Measurements from ENCODE around the gene SUSD1. TPM values are rescaled to one million over a fixed set of nuclear protein-coding genes. Genes with fewer than 3 reads are reported as not detected.

The SUSD1 gene
- total RNA-seq, 1 experiment from 2014 or later, result 8.1 TPM

DNA sequence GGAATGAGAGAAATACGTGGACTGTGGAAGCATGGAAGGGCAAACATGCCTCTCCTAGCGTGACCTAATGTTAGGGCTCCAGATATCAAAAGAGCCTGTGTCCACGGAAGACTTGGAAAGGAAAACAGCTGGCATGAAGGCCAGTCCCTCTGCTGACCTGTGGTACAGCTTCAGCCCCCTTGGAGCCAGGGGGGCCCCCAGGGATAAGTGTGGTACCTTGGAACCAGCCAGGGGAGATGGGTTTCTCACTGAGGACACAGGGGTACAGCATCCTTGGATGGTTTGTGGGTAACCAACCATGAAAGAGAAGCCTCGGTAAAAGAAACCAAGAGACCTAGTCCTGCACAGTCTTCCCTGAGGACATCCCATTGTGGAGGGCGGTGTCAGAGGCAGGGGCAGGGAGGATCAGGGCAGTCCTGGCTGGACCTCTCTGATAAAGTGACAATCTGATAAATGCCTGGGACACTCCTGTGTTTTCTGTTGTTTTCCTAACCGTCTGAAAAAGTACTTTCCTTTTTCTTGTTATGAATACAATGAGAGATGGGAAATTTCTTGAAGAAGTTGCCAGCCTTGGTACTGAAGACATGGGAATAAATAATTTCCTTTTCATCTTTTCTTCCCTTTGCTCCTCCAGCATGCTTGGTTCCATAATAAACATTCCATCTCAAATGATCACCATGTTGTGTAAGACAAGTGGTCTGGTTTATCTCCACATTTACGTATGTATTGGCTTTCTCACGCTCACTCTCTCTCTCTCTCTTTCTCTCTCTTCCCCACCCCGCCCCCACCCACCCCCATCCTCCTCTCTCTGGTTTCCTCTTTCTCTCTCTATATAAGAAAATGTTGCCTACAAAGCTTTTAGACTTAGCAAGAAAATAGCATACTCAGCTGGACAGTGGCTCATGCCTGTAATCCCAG lies 102.1 kb downstream of the SUSD1 start:
- H4K5ac ChIP-seq (ENCODE audit: insufficient read length, low read depth, low read length), result no peak overlapping the region
- H3K36me3 Mint-ChIP-seq (ENCODE audit: insufficient read depth in 1 of 3, low read depth in 3 of 3), result no peaks in the 10 kb centered on the region; a peak in 1 of 7 replicates
- H3K4ac ChIP-seq (ENCODE audit: low read depth, low read length), result no peak overlapping the region
- no peak overlapping the region for H3K4me2 ChIP-seq (ENCODE audit: insufficient read depth, insufficient read length, low read length)
- H3K27ac Mint-ChIP-seq, result no peak overlapping the region
- no peak overlapping the region for H3K23ac ChIP-seq (ENCODE audit: insufficient read length, low read depth, low read length)
- H3K27me3 Mint-ChIP-seq (ENCODE audit: low read depth), result no peaks in the 10 kb centered on the region
- peaks cover 15 to 21% of the 10 kb centered on the region in 2 experiments for H3K4me1 Mint-ChIP-seq
- no peak overlapping the region for H3K18ac ChIP-seq (ENCODE audit: insufficient read length, low read depth, low read length)
- no peaks in the 10 kb centered on the region for H3K79me1 ChIP-seq (ENCODE audit: insufficient read depth, low read depth, low read length, poor library complexity, severe bottlenecking)
- TF ChIP-seq, protein P1, sequence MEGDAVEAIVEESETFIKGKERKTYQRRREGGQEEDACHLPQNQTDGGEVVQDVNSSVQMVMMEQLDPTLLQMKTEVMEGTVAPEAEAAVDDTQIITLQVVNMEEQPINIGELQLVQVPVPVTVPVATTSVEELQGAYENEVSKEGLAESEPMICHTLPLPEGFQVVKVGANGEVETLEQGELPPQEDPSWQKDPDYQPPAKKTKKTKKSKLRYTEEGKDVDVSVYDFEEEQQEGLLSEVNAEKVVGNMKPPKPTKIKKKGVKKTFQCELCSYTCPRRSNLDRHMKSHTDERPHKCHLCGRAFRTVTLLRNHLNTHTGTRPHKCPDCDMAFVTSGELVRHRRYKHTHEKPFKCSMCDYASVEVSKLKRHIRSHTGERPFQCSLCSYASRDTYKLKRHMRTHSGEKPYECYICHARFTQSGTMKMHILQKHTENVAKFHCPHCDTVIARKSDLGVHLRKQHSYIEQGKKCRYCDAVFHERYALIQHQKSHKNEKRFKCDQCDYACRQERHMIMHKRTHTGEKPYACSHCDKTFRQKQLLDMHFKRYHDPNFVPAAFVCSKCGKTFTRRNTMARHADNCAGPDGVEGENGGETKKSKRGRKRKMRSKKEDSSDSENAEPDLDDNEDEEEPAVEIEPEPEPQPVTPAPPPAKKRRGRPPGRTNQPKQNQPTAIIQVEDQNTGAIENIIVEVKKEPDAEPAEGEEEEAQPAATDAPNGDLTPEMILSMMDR (conservative IDR thresholded peaks at IDR 0.05), result no peak
- H3K9ac ChIP-seq (ENCODE audit: extremely low read depth, insufficient read length, low read length), result no peak overlapping the region
- no peak overlapping the region for H2BK120ac ChIP-seq (ENCODE audit: low read depth, low read length, poor library complexity, severe bottlenecking)
- H3K4me1 ChIP-seq (ENCODE audit: insufficient read depth, low read length), result no peaks in the 10 kb centered on the region
- H4K91ac ChIP-seq (ENCODE audit: insufficient read length, low read depth, low read length), result no peak overlapping the region
- no peak overlapping the region for H2BK20ac ChIP-seq (ENCODE audit: low read depth, low read length, poor library complexity, severe bottlenecking)
- no peak overlapping the region for H2AK5ac ChIP-seq (ENCODE audit: insufficient read length, low read length)
- DNase-seq, result no peak
- H2BK5ac ChIP-seq (ENCODE audit: insufficient read length, low read length), result no peak overlapping the region
- H4K8ac ChIP-seq (replicated peaks; ENCODE audit: insufficient read length, low read depth, low read length), result no peak overlapping the region
- no peak overlapping the region for H3K56ac ChIP-seq (ENCODE audit: insufficient read length, low read depth, low read length)
- H3K27ac ChIP-seq (ENCODE audit: insufficient read length, low read depth, low read length), result no peak overlapping the region
- H2BK12ac ChIP-seq (ENCODE audit: insufficient read length, low read depth, low read length), result no peak overlapping the region
- H3K9me3 Mint-ChIP-seq, result no peaks in the 10 kb centered on the region
- H3K79me2 ChIP-seq (ENCODE audit: insufficient read depth, low read length), result no peaks in the 10 kb centered on the region
- WGBS (ENCODE audit: extremely low coverage, insufficient read length, low lambda C conversion rate), result no CpG with 5 or more reads among the region's 9 CpGs
- no peak overlapping the region for H3K4me3 Mint-ChIP-seq
- no peak overlapping the region for H2AFZ ChIP-seq (ENCODE audit: low read length)
- H3K9me3 ChIP-seq (ENCODE audit: control insufficient read depth, low read depth, low read length), result no peaks in the 10 kb centered on the region
- H3K27me3 ChIP-seq (ENCODE audit: insufficient read depth, low read length), result no peaks in the 10 kb centered on the region
- no peak overlapping the region for H3K14ac ChIP-seq (ENCODE audit: insufficient read depth, low read length)
- H4K20me1 ChIP-seq (ENCODE audit: control insufficient read depth, insufficient read depth, insufficient read length), result no peaks in the 10 kb centered on the region
- no peaks in the 10 kb centered on the region for H3K23me2 ChIP-seq (ENCODE audit: insufficient read length, low read depth, low read length, poor library complexity, severe bottlenecking)
- H2BK15ac ChIP-seq (ENCODE audit: low read depth, low read length), result no peak overlapping the region
- H3T11ph ChIP-seq (ENCODE audit: low read length), result no peak overlapping the region
